ENCODE results near the gene IGF1.

The IGF1 gene

GRCh38 chr12:102474438-102475064 is 5.8 kb downstream of the IGF1 start:
- Histone ChIP-seq H3K4me1 (ENCODE audit: control insufficient read depth in 1 of 2, insufficient read depth in 2 of 2, low read length in 2 of 2) (peaks cover 0 to 11% of the 10 kb centered on the region in 2 donors), H3K4me3 (ENCODE audit: low read depth in 1 of 2, low read length in 2 of 2) (no peak overlapping the region), H3K27me3 (ENCODE audit: low read depth, low read length) (no peaks in the 10 kb centered on the region), H3K9me3 (ENCODE audit: control insufficient read depth in 1 of 2, low read length in 2 of 2) (no peaks in the 10 kb centered on the region), H3K27ac (ENCODE audit: low read length) (no peak overlapping the region), H3K36me3 (ENCODE audit: control insufficient read depth in 1 of 2, insufficient read depth in 2 of 2, low read length in 2 of 2) (no peaks in the 10 kb centered on the region)

- Histone ChIP-seq H3K27ac (ENCODE audit: low read length) (no peak overlapping the region), H3K9me3 (ENCODE audit: control insufficient read depth in 1 of 2, low read length in 2 of 2) (no peaks in the 10 kb centered on the region), H3K27me3 (ENCODE audit: low read depth, low read length) (no peaks in the 10 kb centered on the region), H3K4me3 (ENCODE audit: low read depth in 1 of 2, low read length in 2 of 2) (no peak overlapping the region), H3K4me1 (ENCODE audit: control insufficient read depth in 1 of 2, insufficient read depth in 2 of 2, low read length in 2 of 2) (no peaks in the 10 kb centered on the region), H3K36me3 (ENCODE audit: control insufficient read depth in 1 of 2, insufficient read depth in 2 of 2, low read length in 2 of 2) (no peaks in the 10 kb centered on the region)
Measured at GRCh38 chr12:102472496-102472895, 7.9 kb downstream of the IGF1 start.

DNA sequence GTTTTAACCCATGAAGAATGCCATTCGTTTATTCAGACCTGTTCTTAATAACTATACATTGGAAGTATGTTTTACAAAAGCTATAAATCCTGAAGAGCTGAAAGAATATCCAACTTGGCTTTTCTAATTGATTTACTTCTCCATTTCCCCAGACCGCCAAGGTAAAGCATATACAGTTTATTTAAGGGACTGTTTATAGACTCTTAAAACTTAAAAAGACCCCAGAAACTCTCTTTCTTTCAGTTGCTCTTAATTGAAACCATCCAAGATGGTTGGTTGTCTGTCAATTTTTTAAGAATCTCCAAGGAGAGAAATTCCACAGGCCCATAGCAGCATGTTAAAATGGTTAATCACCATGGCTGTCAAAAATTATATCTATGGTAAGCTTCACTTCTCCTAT is 8.8 kb downstream of the IGF1 start:
- Histone ChIP-seq H3K27me3 (ENCODE audit: low read depth, low read length) (no peaks in the 10 kb centered on the region), H3K36me3 (ENCODE audit: control insufficient read depth in 1 of 2, insufficient read depth in 2 of 2, low read length in 2 of 2) (no peaks in the 10 kb centered on the region), H3K4me3 (ENCODE audit: low read depth in 1 of 2, low read length in 2 of 2) (no peak overlapping the region), H3K9me3 (ENCODE audit: control insufficient read depth in 1 of 2, low read length in 2 of 2) (no peaks in the 10 kb centered on the region), H3K4me1 (ENCODE audit: control insufficient read depth in 1 of 2, insufficient read depth in 2 of 2, low read length in 2 of 2) (no peaks in the 10 kb centered on the region), H3K27ac (ENCODE audit: low read length) (no peak overlapping the region)

- Histone ChIP-seq H3K9me3 (ENCODE audit: control insufficient read depth in 1 of 2, low read length in 2 of 2) (no peaks in the 10 kb centered on the region), H3K36me3 (ENCODE audit: control insufficient read depth in 1 of 2, insufficient read depth in 2 of 2, low read length in 2 of 2) (no peaks in the 10 kb centered on the region), H3K27ac (ENCODE audit: low read length) (no peak overlapping the region), H3K27me3 (ENCODE audit: low read depth, low read length) (no peaks in the 10 kb centered on the region), H3K4me1 (ENCODE audit: control insufficient read depth in 1 of 2, insufficient read depth in 2 of 2, low read length in 2 of 2) (no peaks in the 10 kb centered on the region), H3K4me3 (ENCODE audit: low read depth in 1 of 2, low read length in 2 of 2) (no peak overlapping the region)
Measured at GRCh38 chr12:102470945-102471344, 9.4 kb downstream of the IGF1 start.

- Histone ChIP-seq H3K9me3 (ENCODE audit: control insufficient read depth in 1 of 2, low read length in 2 of 2) (no peaks in the 10 kb centered on the region), H3K36me3 (ENCODE audit: control insufficient read depth in 1 of 2, insufficient read depth in 2 of 2, low read length in 2 of 2) (no peaks in the 10 kb centered on the region), H3K4me3 (ENCODE audit: low read depth in 1 of 2, low read length in 2 of 2) (no peak overlapping the region), H3K27ac (ENCODE audit: low read length) (no peak overlapping the region), H3K4me1 (ENCODE audit: control insufficient read depth in 1 of 2, insufficient read depth in 2 of 2, low read length in 2 of 2) (no peaks in the 10 kb centered on the region), H3K27me3 (ENCODE audit: low read depth, low read length) (no peaks in the 10 kb centered on the region)
Measured at GRCh38 chr12:102468261-102468915, 12.0 kb downstream of the IGF1 start.

- H3K4me1 ChIP-seq (ENCODE audit: control insufficient read depth in 1 of 2, insufficient read depth in 2 of 2, low read length in 2 of 2) = no peaks in the 10 kb centered on the region
- H3K9me3 ChIP-seq (ENCODE audit: control insufficient read depth in 1 of 2, low read length in 2 of 2) = no peaks in the 10 kb centered on the region
- no peaks in the 10 kb centered on the region for H3K27me3 ChIP-seq (ENCODE audit: low read depth, low read length)
- H3K27ac ChIP-seq (ENCODE audit: low read length) = no peak overlapping the region
- no peaks in the 10 kb centered on the region for H3K36me3 ChIP-seq (ENCODE audit: control insufficient read depth in 1 of 2, insufficient read depth in 2 of 2, low read length in 2 of 2)
- no peak overlapping the region for H3K4me3 ChIP-seq (ENCODE audit: low read depth in 1 of 2, low read length in 2 of 2)
Measured at GRCh38 chr12:102465762-102466560, 14.4 kb downstream of the IGF1 start.

- H3K27me3 ChIP-seq (ENCODE audit: low read depth, low read length) = no peaks in the 10 kb centered on the region
- H3K4me1 ChIP-seq (ENCODE audit: control insufficient read depth in 1 of 2, insufficient read depth in 2 of 2, low read length in 2 of 2) = no peaks in the 10 kb centered on the region
- no peaks in the 10 kb centered on the region for H3K9me3 ChIP-seq (ENCODE audit: control insufficient read depth in 1 of 2, low read length in 2 of 2)
- no peaks in the 10 kb centered on the region for H3K36me3 ChIP-seq (ENCODE audit: control insufficient read depth in 1 of 2, insufficient read depth in 2 of 2, low read length in 2 of 2)
- H3K4me3 ChIP-seq (ENCODE audit: low read depth in 1 of 2, low read length in 2 of 2) = no peak overlapping the region
- H3K27ac ChIP-seq (ENCODE audit: low read length) = no peak overlapping the region
Measured at GRCh38 chr12:102463659-102464249, 16.6 kb downstream of the IGF1 start.

- Histone ChIP-seq H3K27ac (ENCODE audit: low read length) (no peak overlapping the region), H3K4me1 (ENCODE audit: control insufficient read depth in 1 of 2, insufficient read depth in 2 of 2, low read length in 2 of 2) (no peaks in the 10 kb centered on the region), H3K4me3 (ENCODE audit: low read depth in 1 of 2, low read length in 2 of 2) (no peak overlapping the region), H3K27me3 (ENCODE audit: low read depth, low read length) (no peaks in the 10 kb centered on the region), H3K9me3 (ENCODE audit: control insufficient read depth in 1 of 2, low read length in 2 of 2) (no peaks in the 10 kb centered on the region), H3K36me3 (ENCODE audit: control insufficient read depth in 1 of 2, insufficient read depth in 2 of 2, low read length in 2 of 2) (no peaks in the 10 kb centered on the region)
Measured at GRCh38 chr12:102462795-102463465, 17.4 kb downstream of the IGF1 start.

DNA sequence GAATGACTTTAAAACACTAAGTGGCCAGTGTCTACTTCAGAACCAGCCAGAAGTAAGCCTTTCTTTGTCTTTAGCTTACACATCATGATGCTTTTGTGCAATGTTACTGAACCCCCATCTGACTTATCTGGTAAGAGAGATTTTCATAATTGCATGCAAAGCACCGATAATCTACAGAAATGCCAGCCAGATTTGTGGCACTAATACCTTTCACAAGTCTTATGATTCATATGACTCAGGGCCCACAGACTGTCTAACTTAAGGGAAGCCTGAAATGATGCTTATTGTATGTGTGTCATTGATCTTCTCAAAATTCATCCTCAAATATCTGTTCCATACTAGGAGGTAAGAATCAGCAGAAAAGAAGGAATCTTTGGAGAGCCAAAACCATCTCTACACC is 18.0 kb downstream of the IGF1 start:
- Histone ChIP-seq H3K27me3 (ENCODE audit: low read depth, low read length) (no peaks in the 10 kb centered on the region), H3K9me3 (ENCODE audit: control insufficient read depth in 1 of 2, low read length in 2 of 2) (no peaks in the 10 kb centered on the region), H3K36me3 (ENCODE audit: control insufficient read depth in 1 of 2, insufficient read depth in 2 of 2, low read length in 2 of 2) (no peaks in the 10 kb centered on the region), H3K27ac (ENCODE audit: low read length) (no peak overlapping the region), H3K4me3 (ENCODE audit: low read depth in 1 of 2, low read length in 2 of 2) (no peak overlapping the region), H3K4me1 (ENCODE audit: control insufficient read depth in 1 of 2, insufficient read depth in 2 of 2, low read length in 2 of 2) (no peaks in the 10 kb centered on the region)

GRCh38 chr12:102461501-102461900 is 18.9 kb downstream of the IGF1 start:
- no peaks in the 10 kb centered on the region for H3K36me3 ChIP-seq (ENCODE audit: control insufficient read depth in 1 of 2, insufficient read depth in 2 of 2, low read length in 2 of 2)
- H3K4me3 ChIP-seq (ENCODE audit: low read depth in 1 of 2, low read length in 2 of 2) = no peak overlapping the region
- no peaks in the 10 kb centered on the region for H3K4me1 ChIP-seq (ENCODE audit: control insufficient read depth in 1 of 2, insufficient read depth in 2 of 2, low read length in 2 of 2)
- H3K27ac ChIP-seq (ENCODE audit: low read length) = no peak overlapping the region
- H3K27me3 ChIP-seq (ENCODE audit: low read depth, low read length) = no peaks in the 10 kb centered on the region
- no peaks in the 10 kb centered on the region for H3K9me3 ChIP-seq (ENCODE audit: control insufficient read depth in 1 of 2, low read length in 2 of 2)

DNA sequence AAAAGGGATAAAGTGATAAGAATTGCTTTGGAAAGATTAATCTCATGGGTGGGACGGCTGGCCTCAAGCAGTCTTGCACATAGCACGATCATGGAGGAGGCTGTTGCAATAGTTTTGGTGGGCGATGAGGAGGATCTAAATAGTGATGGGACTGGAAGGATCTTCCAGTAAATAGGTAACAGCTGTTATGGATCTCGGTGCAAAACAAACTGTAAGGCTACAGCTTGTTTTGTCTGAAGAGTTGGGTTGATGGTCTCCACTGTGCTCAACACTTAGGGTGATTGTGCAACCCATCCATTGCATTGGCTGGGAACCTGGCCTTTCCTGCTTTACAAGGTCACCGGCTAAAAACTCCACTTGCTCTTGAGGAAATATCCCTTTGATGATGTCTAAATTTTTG is 21.0 kb downstream of the IGF1 start:
- Histone ChIP-seq H3K4me1 (ENCODE audit: control insufficient read depth in 1 of 2, insufficient read depth in 2 of 2, low read length in 2 of 2) (no peaks in the 10 kb centered on the region), H3K27ac (ENCODE audit: low read length) (no peak overlapping the region), H3K4me3 (ENCODE audit: low read depth in 1 of 2, low read length in 2 of 2) (no peak overlapping the region)

More for the DNA sequence above, 21.0 kb downstream of the IGF1 start:
- no peaks in the 10 kb centered on the region for H3K27me3 ChIP-seq (ENCODE audit: low read depth, low read length)
- H3K9me3 ChIP-seq (ENCODE audit: control insufficient read depth in 1 of 2, low read length in 2 of 2) = no peaks in the 10 kb centered on the region
- H3K36me3 ChIP-seq (ENCODE audit: control insufficient read depth in 1 of 2, insufficient read depth in 2 of 2, low read length in 2 of 2) = no peaks in the 10 kb centered on the region
